Amygdala (tissue), 56 donors: ENCODE data around the gene RERE.
A peak's percentile ranks its signal among the peaks of the same experiment; 100 is the strongest.
"Not testable (repeated sequence)": the region's sequence is repeated elsewhere in the genome, so short reads cannot be mapped to it uniquely, and the experiment has no call there.

ENCODE experiments used
- DNase-seq, 56 donors: peaks; one replicate each; lab custom pipeline; 2025; lab: John Stamatoyannopoulos, UW

The RERE gene

DNA sequence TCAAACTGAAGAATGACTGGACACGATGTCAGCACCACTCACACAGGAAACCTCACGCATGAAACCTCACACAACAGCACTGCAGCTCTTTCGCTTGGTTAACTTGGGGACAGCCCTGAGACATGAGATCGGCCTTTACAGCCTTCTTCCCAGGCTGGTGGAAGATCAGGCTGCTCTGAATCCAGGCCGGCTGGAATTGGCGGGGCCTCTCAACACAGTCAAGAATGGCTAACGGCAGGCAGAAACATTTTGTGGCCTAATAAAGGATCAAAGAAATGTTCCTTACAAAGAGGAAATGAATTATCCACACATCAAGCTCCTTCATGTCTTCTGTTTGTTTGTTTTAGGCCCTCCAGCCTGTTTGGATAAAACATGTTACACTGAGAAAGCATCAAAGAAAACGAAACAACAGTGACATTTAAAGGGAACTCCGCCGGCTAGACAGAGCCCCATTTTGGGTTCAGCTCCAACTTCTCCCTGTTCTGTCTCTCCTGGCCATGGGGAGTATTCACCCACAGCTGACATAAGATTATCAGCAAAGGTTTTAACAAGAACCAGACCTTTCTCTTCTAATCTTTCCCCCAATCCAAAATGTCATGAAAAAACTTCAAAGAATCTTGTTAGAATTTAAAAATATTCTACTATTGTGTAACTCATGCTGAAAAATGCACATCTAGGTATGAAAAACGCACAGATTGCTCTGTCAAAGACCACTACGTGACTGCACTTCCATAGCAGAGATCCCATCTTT is 368.4 kb downstream of the RERE start:
- DNase-seq = peak in 4 of 56 donors; percentile 11 to 38 (median 22)

DNA sequence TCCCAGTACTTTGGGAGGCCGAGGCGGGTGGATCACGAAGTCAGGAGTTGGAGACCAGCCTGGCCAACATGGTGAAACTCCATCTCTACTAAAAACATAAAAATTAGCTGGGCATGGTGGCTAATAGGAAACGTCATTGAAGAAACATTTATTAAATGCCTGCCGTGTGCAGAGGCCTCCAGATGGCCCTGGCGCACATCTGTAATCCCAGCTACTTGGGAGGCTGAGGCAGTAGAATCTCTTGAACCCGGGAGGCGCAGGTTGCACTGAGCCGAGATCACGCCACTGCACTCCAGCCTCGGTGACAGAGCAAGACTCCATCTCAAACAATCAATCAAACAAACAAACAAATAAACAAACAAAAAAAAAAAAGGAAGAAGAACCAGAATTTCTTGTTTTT is 368.9 kb downstream of the RERE start:
- not testable (repeated sequence) for DNase-seq

DNA sequence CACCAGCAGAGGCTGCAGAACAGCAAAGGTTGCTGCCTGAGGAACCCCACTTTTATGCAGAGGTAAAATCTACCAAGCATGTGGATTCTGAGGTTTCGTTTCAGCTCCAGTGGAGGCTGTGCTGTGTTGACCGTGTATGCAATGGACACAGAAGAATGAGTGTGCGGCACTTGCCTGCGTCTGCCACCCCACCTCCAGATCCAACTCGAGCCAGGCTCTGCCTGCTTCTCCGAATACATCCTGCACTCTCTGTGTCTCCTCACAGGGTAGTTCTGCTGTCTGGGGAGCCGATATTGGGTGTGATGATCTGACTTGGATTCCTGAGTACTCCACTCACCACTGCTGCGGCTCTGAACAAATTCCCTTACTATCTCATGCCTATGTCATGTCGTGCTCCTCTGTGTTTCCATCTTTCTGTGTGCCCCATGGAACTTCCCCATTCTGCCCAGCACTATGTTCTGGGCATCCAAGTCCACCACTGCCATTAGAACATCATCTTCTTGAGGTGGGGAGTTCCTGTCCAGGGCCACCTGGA is 369.8 kb downstream of the RERE start:
- no peak for DNase-seq

DNA sequence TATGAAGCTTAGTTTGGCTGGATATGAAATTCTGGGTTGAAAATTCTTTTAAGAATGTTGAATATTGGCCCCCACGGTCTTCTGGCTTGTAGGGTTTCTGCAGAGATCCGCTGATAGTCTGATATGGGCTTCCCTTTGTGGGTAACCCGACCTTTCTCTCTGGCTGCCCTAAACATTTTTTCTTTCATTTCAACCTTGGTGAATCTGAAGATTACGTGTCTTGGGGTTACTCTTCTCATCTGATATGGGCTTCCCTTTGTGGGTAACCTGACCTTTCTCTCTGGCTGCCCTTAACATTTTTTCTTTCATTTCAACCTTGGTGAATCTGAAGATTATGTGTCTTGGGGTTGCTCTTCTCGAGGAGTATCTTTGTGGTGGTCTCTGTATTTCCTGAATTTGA is 371.3 kb downstream of the RERE start:
- DNase-seq = not testable (repeated sequence)

DNA sequence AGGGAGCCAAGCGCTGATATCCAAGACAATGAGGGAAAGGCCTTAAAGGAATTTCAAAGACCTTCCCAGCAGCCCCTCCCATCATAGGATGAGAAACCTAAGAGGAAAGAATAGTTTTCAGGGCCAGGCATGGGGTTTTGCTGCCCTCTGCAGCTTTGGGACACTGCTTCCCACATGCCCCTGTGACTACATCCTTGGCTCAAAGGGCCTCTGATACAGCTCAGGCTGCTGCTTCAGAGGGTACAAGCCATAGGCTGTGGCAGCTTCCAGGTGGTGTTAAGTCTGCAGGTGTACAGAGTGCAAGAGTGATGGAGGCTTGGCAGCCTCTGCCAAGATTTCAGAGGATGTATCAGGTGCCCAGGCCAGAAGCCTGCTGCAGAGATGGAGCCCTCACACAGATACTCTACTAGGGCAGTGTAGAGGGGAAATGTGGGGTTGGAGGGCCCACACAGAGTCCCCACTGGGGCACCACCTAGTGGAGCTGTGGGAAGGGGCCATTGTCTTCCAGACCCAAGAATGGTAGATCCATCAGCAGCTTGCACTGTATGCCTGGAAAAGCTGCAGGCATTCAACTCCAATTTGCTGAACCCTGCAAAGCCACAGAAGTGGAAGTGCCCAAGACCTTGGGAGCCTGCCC is 373.8 kb downstream of the RERE start:
- DNase-seq = no peak

DNA sequence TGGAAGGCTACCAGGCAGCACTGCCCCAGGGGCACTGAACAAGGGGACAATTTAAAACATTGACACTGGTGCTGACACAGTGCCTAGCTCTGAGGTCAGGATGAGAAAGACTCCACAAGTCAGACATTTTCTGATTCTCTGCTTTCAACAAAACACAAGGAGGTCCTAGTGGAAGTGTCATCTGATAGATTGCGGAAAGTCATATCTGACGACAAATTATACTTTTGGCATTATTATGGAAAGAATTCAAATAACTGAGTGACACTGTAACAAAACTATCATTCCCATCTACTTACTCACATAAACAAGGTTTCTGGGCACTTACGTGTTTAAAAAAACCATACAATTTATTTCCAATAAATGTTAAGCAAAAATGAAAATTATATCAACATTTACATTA is 376.0 kb downstream of the RERE start:
- no peak for DNase-seq

DNA sequence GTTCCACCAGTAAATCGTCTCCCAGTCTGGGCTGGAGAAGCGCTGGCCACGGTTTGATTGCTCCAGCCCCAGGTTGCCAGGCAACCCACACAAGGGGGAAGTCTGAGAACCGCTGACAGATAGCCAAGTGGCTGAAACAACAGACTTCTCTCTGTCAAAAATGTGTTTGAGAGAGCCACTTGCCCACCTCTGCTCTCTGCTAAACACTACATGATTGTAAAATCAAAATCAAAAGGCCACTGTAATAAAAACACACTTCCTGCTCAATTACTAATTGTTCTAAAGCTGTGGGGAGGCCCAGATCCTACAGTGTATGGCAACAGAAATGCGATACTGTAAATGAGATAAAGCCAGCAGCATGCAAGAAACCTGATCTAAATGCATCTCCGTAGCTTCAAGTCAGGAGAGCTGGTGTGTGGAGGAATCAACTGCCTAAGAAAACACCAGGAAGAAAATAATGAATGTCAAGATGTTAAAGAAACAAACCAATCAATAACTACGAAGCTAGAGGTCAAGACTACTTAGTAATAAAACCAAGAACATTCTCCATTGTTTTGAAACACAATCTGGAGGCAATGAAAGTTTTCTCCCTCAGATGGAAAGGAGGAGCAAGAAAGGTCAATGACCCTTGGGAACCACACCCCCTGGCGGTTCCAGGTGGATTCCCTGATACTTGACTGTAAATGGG is 378.3 kb downstream of the RERE start:
- peak in 44 of 56 donors; percentile 15 to 81 (median 53) for DNase-seq

DNA sequence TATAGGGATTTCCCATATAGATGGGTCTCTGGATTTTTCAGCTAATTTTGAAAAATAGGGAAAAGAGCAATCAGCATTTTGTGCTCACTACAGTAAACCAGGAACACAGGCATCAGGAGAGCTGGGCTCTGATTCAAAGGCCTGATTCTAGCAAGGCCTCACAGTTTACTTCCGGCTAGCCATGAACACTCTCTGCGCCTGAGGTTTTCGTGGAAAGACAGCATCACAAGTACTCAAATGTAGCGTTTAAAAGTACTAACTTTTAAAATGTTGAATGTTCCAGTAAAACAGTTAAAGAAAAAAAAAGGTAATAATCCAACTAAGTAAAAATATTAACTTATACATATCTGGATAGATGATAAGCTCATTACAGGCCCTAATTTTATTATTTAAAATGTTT is 379.0 kb downstream of the RERE start:
- DNase-seq = peak in 1 of 56 donors; percentile 15

DNA sequence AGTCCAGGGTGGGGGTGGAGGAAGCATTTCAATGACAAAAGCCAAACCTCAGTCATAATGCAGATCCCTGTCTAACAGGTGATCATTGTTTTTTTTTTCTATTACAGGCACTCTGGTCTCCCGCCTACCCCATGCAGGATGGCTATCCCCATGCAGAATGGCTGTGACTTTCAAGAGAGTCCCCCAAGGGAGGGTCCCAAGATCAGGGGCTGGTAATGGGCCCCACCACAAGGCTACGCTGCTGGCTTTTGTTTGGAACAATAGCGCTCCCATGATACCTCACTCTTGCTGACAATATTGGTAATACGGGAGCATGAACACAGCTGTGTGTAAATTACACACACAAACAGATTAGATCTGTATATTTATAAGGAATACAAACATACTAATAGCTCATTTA is 380.1 kb downstream of the RERE start:
- no peak for DNase-seq

DNA sequence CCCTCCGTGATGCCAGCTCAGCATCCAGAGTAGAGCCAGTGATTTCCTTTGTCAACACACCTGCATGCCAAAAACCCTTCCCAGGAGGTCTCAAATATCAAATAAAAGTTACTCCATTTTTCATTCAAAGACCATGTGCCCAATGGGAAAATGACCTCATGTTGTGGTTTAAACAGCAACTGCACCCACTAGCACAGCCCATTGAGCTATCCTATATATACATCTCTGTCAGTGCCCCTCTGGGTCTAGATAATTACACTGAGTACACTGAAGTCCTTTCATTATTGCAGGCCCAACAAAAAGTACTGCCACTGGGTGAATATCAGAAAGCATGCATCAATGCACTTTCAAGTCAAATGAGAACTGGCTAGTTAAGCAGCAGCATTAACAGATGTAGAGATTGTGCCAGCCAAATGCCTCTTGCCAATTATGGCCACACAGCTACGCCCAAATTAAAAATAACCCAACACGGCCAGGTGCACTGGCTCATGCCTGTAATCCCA is 381.8 kb downstream of the RERE start:
- no peak for DNase-seq

DNA sequence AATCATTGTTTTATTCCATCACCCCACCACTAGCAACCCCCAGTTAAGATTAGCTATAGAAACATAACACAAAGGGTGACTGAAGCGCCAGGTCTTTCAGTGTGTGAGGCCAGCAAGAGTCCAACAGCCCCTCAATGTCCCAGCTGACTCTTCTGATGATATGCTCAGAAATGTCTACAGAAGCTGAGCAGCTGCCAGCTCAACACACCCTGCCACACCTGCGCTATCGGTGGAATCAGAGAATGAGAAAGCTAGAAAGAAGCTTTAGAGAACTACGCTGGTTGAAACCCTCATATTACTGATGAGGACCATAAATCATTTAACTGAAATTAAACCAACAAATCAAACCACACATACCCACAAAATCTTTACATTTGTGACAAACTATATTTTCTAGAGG is 383.3 kb downstream of the RERE start:
- DNase-seq = no peak

DNA sequence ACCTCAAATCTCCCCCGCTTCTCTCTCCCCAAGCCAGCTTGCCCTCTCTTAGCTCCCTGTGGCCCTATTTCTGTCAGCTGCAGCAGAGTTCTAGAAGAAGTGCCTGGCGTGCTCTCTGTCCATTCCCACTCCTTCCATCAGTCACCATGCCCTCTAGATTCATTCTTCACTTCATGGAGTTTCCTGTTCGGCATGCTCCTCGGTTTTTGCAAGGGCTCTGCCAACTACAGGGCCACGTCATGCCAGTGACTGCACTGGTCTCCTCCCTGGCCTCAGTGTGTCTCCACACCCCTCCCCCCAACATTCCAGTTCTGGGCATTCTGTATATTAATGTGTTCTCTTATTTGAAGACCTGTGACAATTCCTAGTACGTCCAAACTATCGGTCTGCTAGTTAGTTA is 385.7 kb downstream of the RERE start:
- no peak for DNase-seq

DNA sequence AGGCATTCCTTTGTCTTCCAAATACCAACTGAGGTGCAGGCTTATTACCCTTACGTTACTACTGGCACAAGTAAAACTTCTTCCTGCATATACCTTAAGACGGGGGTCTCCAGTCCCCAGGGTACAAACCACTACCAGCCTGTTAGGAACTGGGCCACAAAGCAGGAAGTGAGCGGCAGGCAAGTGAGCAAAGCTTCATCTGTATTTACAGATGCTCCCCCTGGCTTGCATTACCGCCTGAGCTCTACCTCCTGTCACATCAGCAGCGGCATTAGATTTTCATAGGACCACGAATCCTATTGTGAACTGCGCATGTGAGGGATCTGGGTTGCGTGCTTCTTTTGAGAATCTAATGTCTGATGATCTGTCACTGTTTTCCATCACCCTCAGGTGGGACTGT is 386.4 kb downstream of the RERE start:
- DNase-seq = no peak

DNA sequence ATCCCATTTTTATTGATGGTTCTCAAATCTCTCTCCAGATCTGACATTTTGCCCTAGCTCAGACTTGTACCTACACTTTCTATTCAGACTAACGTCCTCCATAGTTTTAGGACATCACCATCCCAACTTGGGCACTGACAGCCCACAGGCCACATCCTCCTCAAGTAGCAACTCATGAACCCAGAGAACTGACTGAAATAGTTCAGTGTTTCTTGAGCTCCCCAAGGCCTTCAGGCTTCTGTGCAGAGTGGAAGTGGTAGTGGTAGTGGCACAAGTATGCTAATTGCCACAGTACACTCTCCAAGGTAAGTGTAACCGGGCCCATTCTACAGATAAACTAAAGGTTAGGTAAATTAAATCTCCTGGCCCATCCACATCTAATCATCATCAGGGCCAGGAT is 387.0 kb downstream of the RERE start:
- DNase-seq = no peak

DNA sequence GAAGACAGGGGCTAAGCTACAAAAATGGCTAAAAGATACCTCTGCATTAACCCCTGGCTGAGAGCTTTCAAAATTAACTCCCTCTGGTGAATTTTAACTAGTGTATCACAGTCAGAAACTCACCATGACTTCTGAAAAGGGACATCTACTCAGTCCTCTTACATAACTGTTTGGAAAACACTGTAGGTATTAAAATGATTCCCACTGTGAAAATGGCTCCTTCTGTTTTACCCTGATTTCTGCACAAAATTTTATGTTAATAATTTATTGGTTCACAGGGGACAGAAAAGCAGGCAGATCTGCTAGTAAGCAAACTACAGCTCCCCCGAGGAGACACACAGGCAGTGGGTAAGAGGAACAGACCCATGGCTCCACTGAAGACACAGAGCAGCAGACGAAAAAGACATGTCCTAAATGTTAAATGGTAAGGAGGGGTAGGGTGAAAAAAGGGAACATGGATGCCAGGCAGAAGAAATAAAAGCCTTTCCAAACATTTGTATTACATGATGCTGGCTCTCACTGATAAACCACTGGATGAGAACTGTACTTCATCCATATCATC is 387.8 kb downstream of the RERE start:
- no peak for DNase-seq

DNA sequence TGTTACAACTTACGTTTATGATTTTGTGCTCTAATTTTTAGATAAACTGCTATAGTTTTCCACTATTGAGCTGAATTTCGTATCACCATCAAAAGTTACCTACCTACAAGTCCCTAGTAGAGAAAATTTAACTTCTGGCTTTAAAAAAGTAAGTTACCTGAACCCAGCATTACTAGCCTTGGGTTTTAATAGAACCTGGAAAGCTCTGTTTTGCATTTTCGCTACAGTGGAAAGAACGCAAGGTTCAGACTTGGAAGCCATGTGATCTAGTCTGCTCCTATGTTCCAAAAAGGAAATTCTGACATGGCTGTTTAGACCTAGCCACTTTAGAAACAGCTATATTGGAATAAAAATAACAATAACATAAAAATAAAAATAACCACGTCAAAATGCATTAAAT is 389.0 kb downstream of the RERE start:
- no peak for DNase-seq

DNA sequence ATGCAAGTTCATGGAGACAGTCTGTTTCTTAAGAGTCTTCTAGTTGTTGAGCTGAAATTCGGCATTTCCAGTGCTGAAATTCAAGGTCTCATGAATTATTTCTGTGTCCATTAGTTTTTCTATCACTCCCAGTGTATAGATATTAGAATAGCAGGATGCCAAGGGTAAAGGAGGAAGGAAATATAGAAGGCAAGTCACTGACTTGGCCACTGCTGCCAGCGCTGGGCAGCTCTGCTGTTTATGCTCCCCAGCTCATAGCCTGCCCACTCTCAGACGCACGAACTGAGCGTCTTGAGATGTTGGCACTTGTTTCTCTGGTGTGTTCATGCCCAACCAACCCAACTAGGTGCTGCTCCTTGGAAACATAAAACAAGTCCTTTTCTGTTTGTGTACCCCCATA is 389.5 kb downstream of the RERE start:
- peak in 4 of 56 donors; percentile 20 to 28 (median 23) for DNase-seq

DNA sequence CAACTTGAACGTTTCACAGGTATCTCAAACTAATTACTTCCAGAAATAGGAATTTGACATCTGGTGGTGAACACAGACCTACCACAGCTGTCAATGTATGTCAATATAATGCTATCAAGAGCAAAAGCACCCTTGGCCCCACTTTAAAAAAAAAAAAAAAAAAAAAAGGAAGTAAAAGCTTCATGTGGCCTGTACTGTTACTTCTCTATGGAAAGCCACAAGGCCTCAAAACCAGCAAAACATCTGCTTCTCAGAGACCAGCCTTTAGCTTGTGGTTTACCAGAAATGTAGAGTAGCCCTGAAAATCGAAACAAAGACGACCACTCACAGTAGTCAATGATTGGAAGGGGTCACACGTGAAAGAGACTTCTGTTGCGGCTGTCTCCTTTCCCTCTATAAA is 389.9 kb downstream of the RERE start:
- no peak for DNase-seq

DNA sequence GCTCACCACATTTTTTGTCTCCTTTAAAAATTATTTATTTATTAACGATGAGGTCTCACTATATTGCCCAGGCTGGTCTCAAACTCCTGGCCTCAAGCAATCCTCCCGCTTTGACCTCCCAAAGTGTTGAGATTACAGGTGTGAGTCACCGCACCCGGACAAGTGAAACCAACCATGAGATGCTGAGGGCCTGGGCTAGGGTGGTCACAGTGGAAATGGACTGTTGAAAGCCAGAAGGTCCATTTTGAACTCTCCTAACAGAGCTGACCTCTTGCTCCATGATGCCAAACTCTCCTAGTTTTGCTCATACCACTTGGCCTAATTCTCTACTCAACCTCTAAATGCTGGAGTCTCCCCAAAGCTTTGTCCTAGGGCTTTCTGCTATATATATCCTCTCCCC is 390.4 kb downstream of the RERE start:
- no peak for DNase-seq

DNA sequence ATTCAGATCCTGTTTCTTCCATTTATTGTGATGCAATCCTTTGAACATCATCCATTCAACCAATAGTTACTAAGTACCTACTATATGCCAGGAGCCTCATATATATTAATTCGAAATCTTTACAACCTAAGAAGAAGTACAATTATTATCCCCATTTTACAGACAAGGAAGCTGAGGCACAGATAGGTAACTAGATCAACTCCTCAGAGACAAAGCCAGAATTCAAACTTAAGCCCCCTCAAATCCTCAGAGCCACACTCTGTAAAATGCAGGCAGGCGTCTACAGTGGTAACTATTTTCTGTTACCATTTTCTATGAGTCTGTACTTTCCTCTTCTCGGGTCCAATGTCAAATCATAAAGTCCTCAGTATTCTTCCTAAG is 391.7 kb downstream of the RERE start:
- DNase-seq = no peak

DNA sequence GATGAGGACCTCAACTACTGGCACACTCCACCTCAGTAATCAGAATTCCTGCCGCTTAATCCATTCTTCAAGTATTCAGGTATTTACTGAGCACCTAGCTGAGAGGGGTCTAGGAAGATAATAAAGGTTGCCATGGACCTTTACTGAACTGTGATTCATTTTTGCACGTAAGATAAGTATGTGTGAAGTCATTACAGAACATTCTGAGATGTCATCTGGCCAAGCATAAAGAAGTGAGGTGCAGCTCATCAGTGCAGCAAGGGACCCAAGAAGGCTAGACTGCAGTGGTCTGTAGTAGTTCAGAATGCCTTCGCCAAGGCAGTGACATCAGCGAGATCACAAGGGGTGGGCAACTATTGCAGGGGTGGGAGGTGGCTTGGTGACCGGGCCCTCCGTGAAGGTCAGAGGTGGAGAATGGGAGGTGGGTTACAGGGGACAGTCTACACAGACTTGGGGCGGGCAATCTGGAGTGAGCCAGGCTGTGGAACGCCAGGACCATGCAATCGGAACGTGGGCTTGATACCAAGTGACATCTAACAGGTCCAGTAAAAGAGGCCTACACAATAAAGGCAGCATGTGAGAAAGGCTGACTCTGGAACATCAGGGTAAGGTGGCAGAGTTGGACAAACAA is 392.2 kb downstream of the RERE start:
- no peak for DNase-seq
